ENCODE results near the gene EIF2S3. TPM values are rescaled to one million over a fixed set of nuclear protein-coding genes. Genes with fewer than 3 reads are reported as not detected.

Gene EIF2S3
- total and polyA plus RNA-seq, 2 of the 8 experiments (the other 6 are each of a cell fraction or from before 2014, with no cell fraction given) = 65.5 to 259 TPM

- H2AFZ ChIP-seq (ENCODE audit: low read length) = no peak overlapping the region
- no peak overlapping the region for H3K14ac ChIP-seq (ENCODE audit: insufficient read length)
- no peak overlapping the region for H2BK15ac ChIP-seq (ENCODE audit: low read length)
- no peak overlapping the region for H3K56ac ChIP-seq (replicated peaks; ENCODE audit: insufficient read length, low read depth, low read length)
- no peak overlapping the region for H4K5ac ChIP-seq (ENCODE audit: insufficient read length, low read depth, low read length)
- no peak overlapping the region for H2BK5ac ChIP-seq (ENCODE audit: low read depth, low read length)
- no peak overlapping the region for H4K91ac ChIP-seq (replicated peaks; ENCODE audit: insufficient read length, low read length)
- H3K27me3 ChIP-seq (replicated peaks in 1 of 4; ENCODE audit: control insufficient read depth in 3 of 4, extremely low read depth in 1 of 4, insufficient read depth in 3 of 4, low read length in 3 of 4) = no peaks in the 10 kb centered on the region
- no peak overlapping the region for H3K18ac ChIP-seq (ENCODE audit: extremely low read depth, low read length)
- no peak overlapping the region for H3K23ac ChIP-seq (ENCODE audit: insufficient read length)
- no peak overlapping the region for H2BK120ac ChIP-seq (replicated peaks; ENCODE audit: low read depth, low read length)
- H2BK12ac ChIP-seq (ENCODE audit: low read depth, low read length) = no peak overlapping the region
- no peaks in the 10 kb centered on the region for H3K23me2 ChIP-seq (ENCODE audit: low read depth, low read length)
- H3K4me1 ChIP-seq (replicated peaks in 1 of 4; ENCODE audit: control insufficient read depth in 3 of 4, insufficient read depth in 4 of 4, low read length in 3 of 4) = no peaks in the 10 kb centered on the region
- no peaks in the 10 kb centered on the region for H3K36me3 ChIP-seq (ENCODE audit: control insufficient read depth in 2 of 4, insufficient read depth in 4 of 4, low read length in 3 of 4)
- no peak overlapping the region for H3K27ac ChIP-seq (ENCODE audit: low read depth, low read length)
- no peak overlapping the region for H3K4me3 ChIP-seq (ENCODE audit: extremely low read depth in 1 of 4, insufficient read depth in 2 of 4, low read depth in 3 of 4, low read length in 4 of 4)
- no peaks in the 10 kb centered on the region for H4K20me1 ChIP-seq (replicated peaks in 1 of 2; ENCODE audit: control insufficient read depth in 1 of 2, insufficient read depth in 2 of 2, low read length in 2 of 2)
- H4K8ac ChIP-seq (ENCODE audit: extremely low read depth, insufficient read depth, low read length) = no peak overlapping the region
- no peak overlapping the region for H3K9ac ChIP-seq (replicated peaks in 1 of 4; ENCODE audit: extremely low read depth in 1 of 4, low read depth in 3 of 4, low read length in 3 of 4)
- 100% methylated on average over 1 of the region's 1 CpG; no CpG with 5 or more reads in 1 of the 2 experiments for WGBS, 2 experiments (ENCODE audit: extremely low coverage in 1 of 2, insufficient coverage in 1 of 2, insufficient read length in 1 of 2, insufficient replicate concordance in 2 of 2, low coverage in 1 of 2, low lambda C conversion rate in 2 of 2, missing lambda C conversion rate in 1 of 2)
- no peaks in the 10 kb centered on the region for H3K79me1 ChIP-seq (ENCODE audit: low read depth, low read length)
- CTCF ChIA-PET (ENCODE audit: partially characterized antibody) = no interaction called here
- no peaks in the 10 kb centered on the region for H3K79me2 ChIP-seq (ENCODE audit: control insufficient read depth in 1 of 2, insufficient read depth in 2 of 2, low read length in 2 of 2)
- H2AK5ac ChIP-seq (ENCODE audit: low read depth, low read length) = no peak overlapping the region
- no peaks in the 10 kb centered on the region for H3K9me3 ChIP-seq (ENCODE audit: insufficient read depth in 2 of 2, low read depth in 1 of 2, low read length in 1 of 2)
- FAIRE-seq = no peak
- no peak overlapping the region for H3K4ac ChIP-seq (replicated peaks; ENCODE audit: insufficient read length, low read depth, low read length)
- POLR2A ChIA-PET (ENCODE audit: partially characterized antibody) = no interaction called here
- no peak overlapping the region for H3K4me2 ChIP-seq (ENCODE audit: insufficient read depth in 1 of 2, low read depth in 2 of 2, low read length in 2 of 2)
- H2BK20ac ChIP-seq (ENCODE audit: low read length) = no peak overlapping the region
- DNase-seq (ENCODE audit: low read depth in 1 of 2, low spot score in 2 of 2) = no peak
- TF ChIP-seq RXRA (IDR thresholded peaks at IDR 0.05; ENCODE audit: insufficient read depth, low read depth, low read length) (no peak), ATF3 (IDR thresholded peaks at IDR 0.05; ENCODE audit: insufficient read depth, low read depth, low read length) (no peak), SP2 (IDR thresholded peaks at IDR 0.05; ENCODE audit: low read length) (no peak), CBX8 (IDR thresholded peaks at IDR 0.05; ENCODE audit: borderline replicate concordance, low read depth, low read length) (no peak), SP1 (IDR thresholded peaks at IDR 0.05; ENCODE audit: low read depth, low read length) (no peak), FOSL1 (IDR thresholded peaks at IDR 0.05; ENCODE audit: insufficient read depth, low read depth, low read length) (no peak), GTF2F1 (IDR thresholded peaks at IDR 0.05; ENCODE audit: borderline replicate concordance, low read depth, low read length) (no peak), CEBPB (IDR thresholded peaks at IDR 0.05; ENCODE audit: low read depth, low read length) (no peak), BRCA1 (IDR thresholded peaks at IDR 0.05; ENCODE audit: low read depth, low read length) (no peak), BACH1 (IDR thresholded peaks at IDR 0.05; ENCODE audit: low read length) (no peak), YY1 (IDR thresholded peaks at IDR 0.05; ENCODE audit: low read depth, low read length) (no peak), EP300 (IDR thresholded peaks at IDR 0.05; ENCODE audit: borderline replicate concordance in 1 of 2, low read depth in 2 of 2, low read length in 2 of 2) (no peak), SUZ12 (IDR thresholded peaks at IDR 0.05; ENCODE audit: low read length) (no peak), SIN3A (conservative IDR thresholded peaks at IDR 0.05 in 1 of 2, IDR thresholded peaks at IDR 0.05 in 1 of 2; ENCODE audit: low read depth in 1 of 2, low read length in 2 of 2) (no peak), POU5F1 (IDR thresholded peaks at IDR 0.05; ENCODE audit: low read depth, low read length) (no peak)
These were observed 44.2 kb downstream of the EIF2S3 start for GRCh38 chrX:24098932-24099331.

Measured in H1 (cell line).